HG02852 (cell line): ENCODE measurements around the gene KDM2B.
A peak's percentile ranks its signal among the peaks of the same experiment; 100 is the strongest.
"Not testable (repeated sequence)": the region's sequence is repeated elsewhere in the genome, so short reads cannot be mapped to it uniquely, and the experiment has no call there.

Source experiments
- ATAC-seq: cut with Tn5 transposase; IDR thresholded peaks from one replicate; pipeline ENCODE4 v1.9.1; 2021; ENCODE audit warnings: mild to moderate bottlenecking, moderate library complexity; ENCODE audit not compliant: unreplicated experiment

KDM2B gene

GRCh38 chr12:121507984-121508383 is 72.8 kb downstream of the KDM2B start:
- no peak for ATAC-seq

DNA sequence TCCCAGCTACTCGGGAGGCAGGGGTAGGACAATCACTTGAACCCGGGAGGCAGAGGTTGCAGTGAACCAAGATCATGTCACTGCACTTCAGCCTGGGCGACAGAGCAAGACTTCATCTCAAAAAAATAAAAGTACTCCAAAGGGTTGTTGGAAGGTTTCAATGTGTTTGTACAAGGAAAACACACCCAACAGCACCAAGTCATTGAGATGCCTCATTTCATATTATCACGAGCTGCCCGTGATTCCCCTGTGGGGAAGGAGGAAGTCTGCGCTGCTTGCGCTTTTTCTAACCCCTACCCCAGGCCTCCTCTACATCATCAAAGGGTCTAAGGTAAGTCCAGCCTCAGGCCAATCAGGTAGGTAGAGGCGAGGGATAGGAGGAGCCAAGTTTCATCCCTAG is 73.6 kb downstream of the KDM2B start:
- ATAC-seq, result no peak

DNA sequence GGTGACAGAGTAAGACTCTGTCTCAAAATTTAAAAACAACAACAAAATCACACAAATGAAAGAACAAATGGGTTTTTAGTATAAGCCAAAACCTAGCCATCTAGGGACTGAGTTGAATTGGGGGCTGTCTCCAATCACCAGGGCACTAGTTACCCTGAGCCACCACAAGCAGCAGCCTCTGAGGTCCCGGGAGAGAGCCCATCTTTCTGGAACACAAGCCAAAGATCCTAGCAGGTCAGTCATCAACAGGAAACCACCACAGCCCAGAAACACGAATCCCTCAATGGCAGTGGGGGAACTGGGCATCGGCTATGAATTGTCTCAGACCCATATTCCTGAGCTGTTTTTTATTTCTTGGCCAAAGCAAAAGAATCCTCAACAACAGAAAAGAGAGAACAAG is 75.3 kb downstream of the KDM2B start:
- ATAC-seq, result no peak

- no peak for ATAC-seq
Measured at GRCh38 chr12:121504505-121504904, 76.3 kb downstream of the KDM2B start.

DNA sequence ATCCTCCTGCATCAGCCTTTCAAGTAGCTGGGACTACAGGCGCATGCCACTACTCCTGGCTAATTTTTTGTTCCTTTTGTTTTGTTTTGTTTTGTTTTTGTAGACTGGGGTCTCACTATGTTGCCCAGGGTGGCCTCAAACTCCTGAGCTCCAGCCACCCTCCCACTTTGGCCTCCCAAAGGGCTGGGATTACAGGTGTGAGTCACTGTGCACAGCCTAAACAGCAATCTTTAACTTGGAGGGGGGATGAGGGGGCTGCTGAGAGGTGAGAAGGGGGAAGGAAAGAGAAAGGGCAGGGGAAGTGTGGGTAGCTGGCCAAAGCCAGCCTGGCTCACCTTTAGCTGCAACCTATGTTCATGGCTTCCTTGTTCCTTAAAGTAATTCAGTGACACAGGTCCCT is 77.4 kb downstream of the KDM2B start:
- no peak for ATAC-seq

DNA sequence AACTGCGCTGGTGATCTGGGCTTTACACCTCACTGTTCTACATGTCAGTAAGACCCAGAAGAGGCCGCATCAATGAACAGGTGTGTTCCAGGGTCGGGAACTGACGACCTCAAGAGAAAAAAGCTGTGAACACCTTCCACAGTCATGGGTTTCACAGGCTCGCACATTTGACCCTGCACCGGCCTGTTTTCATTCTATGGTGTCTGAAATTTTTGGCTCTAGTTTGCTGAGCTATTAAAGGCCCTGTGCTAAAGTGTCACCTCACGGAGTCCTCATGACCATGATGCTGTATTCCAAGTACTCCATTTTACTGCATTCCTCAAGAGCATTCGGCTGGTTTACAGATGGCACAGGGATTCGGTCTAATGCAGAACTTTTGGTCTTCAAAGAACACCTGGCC is 78.9 kb downstream of the KDM2B start:
- ATAC-seq, result no peak

DNA sequence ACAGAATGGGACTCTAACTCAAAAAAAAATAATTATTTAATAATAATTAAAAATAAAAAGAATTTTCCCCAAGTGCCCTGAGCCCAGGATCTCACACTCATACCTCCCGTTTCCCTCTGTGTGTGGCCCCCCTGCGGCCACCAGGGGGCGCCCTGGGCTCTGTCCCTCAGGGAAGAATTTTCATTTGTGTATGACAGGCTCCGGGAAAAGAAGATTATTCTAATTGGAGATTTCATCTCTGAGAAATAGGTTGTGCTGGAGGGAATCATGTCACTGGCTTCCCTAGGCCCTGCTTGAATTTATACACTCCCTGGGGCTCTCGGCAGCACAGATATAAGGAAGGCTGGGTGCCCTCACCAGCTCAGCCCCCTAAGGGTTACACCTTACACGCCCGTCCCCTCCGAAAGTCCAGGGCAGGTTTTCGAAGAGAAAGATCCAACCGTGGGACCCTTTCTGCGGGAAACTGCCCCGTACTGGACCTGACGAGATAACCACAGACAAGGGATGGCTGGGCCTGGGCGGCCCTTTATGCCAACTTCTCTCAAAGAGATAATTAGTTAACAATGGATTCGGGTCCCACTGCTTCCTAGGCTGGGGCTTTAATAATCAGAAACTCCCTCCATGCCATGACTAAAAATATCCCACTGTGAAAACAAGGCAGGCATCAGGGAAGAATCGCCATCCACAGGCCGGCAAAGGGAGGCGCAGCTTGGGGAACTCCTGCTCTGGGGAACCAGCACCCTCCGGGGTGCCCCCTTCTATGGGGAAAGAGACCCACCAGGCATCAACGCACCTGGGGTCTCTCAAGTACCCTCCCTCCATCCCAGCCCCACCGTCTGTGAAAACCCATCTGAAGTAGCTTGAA is 80.7 kb downstream of the KDM2B start:
- ATAC-seq, result no peak

DNA sequence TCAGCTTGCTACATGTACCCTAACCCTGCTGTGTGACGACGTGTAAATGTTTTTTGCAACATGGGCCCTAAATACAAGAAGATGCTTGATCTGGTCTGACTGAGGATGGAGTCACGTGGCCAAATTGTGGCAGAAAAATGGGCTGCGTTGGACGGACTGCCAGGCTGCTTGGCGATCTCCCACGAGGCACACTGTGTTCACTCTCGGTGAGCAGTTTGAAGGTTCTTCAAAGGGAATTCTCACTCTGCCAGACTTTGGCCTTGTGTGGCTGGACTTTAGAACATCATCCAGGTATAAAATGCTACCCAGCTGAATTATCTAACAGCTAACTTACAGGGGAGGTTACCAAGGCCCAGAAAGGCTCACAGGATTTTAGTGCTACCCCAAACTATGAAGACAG is 85.1 kb downstream of the KDM2B start:
- no peak for ATAC-seq

DNA sequence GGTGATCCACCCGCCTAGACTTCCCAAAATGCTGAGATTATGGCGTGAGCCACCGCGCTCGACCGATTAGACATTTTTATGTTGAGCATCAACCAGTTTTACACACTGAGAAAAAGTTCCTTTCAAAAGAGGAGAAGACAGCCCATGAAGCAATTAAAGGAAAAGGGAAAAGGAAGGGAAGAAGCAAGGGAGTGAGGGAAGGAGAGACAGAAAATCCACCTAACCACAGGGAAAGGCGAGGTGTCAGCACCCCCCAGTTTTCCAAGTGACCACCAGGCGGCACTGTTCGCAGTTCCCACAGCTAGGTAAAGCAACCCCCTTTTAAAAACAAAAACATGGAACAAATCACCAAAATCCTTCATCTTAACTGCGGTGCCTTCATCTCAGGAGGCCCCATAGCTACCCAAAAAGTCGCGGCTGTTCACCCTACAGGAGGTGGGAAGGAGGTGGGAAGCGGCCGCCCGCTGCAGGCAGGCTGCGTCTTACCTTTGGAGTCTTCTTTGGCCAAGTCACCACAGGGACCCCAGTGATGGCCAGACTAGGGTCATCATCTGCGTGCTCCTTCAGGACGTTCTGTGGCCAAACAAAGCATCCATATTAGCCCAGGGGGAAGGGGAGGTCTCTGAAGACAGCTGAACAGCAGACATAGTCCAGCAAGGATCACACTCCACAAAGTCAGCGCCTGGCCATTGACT is 86.6 kb downstream of the KDM2B start:
- ATAC-seq, result no peak

GRCh38 chr12:121490401-121491281 is 90.2 kb downstream of the KDM2B start:
- no peak for ATAC-seq

GRCh38 chr12:121489874-121490273 is 90.9 kb downstream of the KDM2B start:
- no peak for ATAC-seq

DNA sequence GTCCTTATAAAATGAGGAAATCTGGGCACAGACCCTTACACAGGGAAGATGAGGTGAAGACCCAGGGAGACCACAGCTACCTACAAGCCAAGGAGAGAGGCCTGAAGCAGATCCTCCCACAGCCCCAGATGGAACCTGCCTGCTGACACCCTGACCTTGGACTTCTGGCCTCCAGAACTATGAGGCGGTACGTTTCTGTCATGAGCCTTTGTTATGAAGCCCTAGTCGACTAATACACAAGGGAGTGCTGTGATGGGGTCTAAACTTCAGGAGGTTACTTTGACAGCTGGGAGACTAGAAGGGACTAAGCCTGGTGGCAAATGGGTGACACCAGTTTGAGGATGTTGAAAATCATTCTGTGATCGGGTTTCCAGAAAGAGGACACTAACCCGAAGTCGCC is 95.9 kb downstream of the KDM2B start:
- ATAC-seq, result no peak

- not testable (repeated sequence) for ATAC-seq
Measured at GRCh38 chr12:121484564-121484963, 96.3 kb downstream of the KDM2B start.

DNA sequence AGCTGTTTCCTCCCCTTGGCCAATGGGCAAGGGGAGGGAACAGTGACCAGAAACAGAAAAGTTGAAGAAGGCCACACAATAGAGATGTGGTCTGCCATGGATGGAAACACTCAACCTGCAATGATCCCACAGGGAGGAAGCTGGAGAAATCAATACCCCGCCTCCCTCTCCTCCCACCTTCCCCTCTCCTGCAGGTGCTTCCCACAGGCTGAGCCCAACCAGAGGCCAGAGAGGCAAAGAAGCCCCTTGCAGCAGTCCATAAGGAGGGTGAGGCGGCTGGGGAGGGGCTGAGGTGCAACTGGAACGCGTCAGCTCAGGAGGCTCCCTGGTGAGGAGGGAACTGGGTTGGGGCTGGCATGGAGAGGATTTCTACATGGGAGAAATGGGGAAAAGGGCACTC is 96.9 kb downstream of the KDM2B start:
- ATAC-seq, result no peak

- ATAC-seq, result no peak
Measured at GRCh38 chr12:121476477-121476876, 104.3 kb downstream of the KDM2B start.

GRCh38 chr12:121475279-121475678 is 105.5 kb downstream of the KDM2B start:
- no peak for ATAC-seq

GRCh38 chr12:121472150-121472905 is 108.5 kb downstream of the KDM2B start:
- no peak for ATAC-seq

DNA sequence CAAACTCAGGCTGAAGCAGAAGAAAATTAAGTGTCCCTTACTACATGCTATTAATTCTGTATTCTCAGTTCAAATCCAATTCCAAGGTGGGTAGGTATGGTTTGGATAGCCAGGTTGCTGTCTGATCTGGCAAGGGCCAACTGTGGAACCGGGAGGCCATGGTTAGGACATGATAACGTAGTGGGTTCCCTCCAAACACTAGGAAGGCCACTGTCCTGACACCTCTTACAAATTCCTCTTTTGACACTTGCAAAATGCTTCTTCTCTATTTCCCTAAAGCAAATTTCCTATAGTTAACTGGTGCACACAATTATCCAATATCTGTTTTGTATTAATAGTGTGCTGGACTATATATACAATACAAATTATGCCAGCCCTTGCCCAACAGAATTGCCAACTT is 110.1 kb downstream of the KDM2B start:
- ATAC-seq, result no peak

DNA sequence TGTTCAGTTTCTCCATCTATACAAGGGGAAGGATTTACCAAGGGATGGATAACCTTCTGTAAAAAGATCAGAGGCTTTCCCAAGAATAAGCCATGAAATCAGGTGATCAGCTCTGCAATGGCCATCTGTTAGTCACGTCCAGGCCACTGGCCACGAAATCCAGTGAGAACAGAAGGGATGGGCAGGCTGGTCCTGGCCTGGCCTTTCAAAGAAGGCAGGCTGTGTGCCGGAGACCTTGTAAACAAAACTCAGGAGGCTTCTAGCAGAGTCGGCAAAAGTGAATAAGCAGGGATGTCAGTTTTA is 112.4 kb downstream of the KDM2B start:
- no peak for ATAC-seq

DNA sequence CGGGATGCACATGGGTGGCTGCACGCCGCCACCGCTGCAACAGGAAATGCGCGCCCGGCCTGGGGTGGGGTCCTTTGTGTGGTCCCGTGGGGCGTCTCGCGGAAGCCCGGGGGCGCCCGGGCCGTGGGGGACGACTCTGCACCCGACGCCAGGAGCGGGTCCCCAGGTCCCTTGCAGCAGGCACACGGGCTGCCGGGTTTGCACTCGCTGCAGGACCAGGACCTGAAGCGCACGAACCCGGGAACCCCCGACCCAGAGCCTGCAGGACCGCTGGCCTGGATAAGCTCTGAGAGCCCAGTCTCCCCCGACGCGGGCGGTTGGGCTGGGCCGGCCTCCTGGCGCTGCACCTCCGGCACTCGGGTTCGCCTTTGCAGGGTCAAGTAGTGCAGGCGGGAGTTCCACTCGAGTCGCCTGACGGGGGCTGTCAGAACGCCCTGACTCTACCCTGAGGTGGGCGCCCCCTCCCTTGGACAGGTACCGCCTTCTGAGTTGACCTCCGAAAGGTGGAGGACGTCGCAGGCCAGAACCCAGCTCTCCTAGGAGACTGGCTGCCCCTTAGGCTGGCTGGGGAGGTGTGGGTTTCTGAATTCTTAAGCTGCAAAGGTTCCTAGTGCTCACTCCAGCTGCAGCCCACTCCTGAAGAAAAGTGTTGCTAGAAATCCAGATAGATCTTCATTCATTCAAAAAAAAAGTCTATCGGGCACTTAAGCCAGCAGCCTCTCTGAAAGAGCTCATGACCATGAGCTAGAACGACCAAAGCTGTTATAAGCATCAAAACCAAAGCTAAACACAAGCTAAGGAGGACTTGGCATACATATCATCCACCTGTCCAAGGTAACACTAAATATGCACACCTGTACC is 113.0 kb downstream of the KDM2B start:
- peak; percentile 17 for ATAC-seq
